H9 (cell line): ENCODE measurements around the gene SLC2A5. TPM values are rescaled to one million over a fixed set of nuclear protein-coding genes. Genes with fewer than 3 reads are reported as not detected.

ENCODE experiments used
- DNase-seq: peaks from one replicate; pipeline ENCODE4 v3.0.0-alpha.2; 2017
- H2AFZ ChIP-seq: one replicate; pipeline ENCODE4 v1.6.1; 2013; ENCODE audit warnings: mild to moderate bottlenecking, low read length, control low read depth, moderate library complexity
- H2AK5ac ChIP-seq: 2 replicates; pipeline ENCODE4 v1.6.1; 2013; ENCODE audit warnings: low read length, control low read depth, mixed read lengths; ENCODE audit not compliant: insufficient read length
- H2BK120ac ChIP-seq: one replicate; pipeline ENCODE4 v1.6.1; 2013; ENCODE audit warnings: low read depth, mild to moderate bottlenecking, low read length, control low read depth, inconsistent platforms; ENCODE audit not compliant: poor library complexity, severe bottlenecking
- H2BK12ac ChIP-seq: 2 replicates; pipeline ENCODE4 v1.6.1; 2013; ENCODE audit warnings: low read length, control low read depth, mixed read lengths, low read depth; ENCODE audit not compliant: insufficient read length
- H2BK15ac ChIP-seq: 2 replicates; pipeline ENCODE4 v1.6.1; 2013; ENCODE audit warnings: low read depth, low read length, control low read depth
- H2BK20ac ChIP-seq: one replicate; pipeline ENCODE4 v1.6.1; 2013; ENCODE audit warnings: low read depth, mild to moderate bottlenecking, low read length, control low read depth, inconsistent platforms; ENCODE audit not compliant: poor library complexity, severe bottlenecking
- H2BK5ac ChIP-seq: 2 replicates; pipeline ENCODE4 v1.6.1; 2013; ENCODE audit warnings: low read length, control low read depth, mixed read lengths; ENCODE audit not compliant: insufficient read length
- H3K14ac ChIP-seq: 2 replicates; pipeline ENCODE4 v1.6.1; 2013; ENCODE audit warnings: low read length, control low read depth; ENCODE audit not compliant: insufficient read depth
- H3K18ac ChIP-seq: 2 replicates; pipeline ENCODE4 v1.6.1; 2013; ENCODE audit warnings: low read depth, mild to moderate bottlenecking, mixed read lengths, low read length, control low read depth; ENCODE audit not compliant: insufficient read length
- H3K23ac ChIP-seq: 2 replicates; pipeline ENCODE4 v1.6.1; 2013; ENCODE audit warnings: low read length, control low read depth, mixed read lengths, low read depth; ENCODE audit not compliant: insufficient read length
- H3K23me2 ChIP-seq: 2 replicates; pipeline ENCODE4 v1.6.1; 2013; ENCODE audit warnings: low read depth, mild to moderate bottlenecking, mixed read lengths, low read length, control low read depth; ENCODE audit not compliant: insufficient read length, poor library complexity, severe bottlenecking
- H3K27ac ChIP-seq: 2 replicates; pipeline ENCODE4 v1.5.1; 2013; ENCODE audit warnings: low read length, control low read depth, mixed read lengths, low read depth; ENCODE audit not compliant: insufficient read length
- H3K27me3 ChIP-seq: 2 replicates; pipeline ENCODE4 v1.6.1; 2013; ENCODE audit warnings: low read length, control low read depth, inconsistent platforms; ENCODE audit not compliant: insufficient read depth
- H3K4ac ChIP-seq: 2 replicates; pipeline ENCODE4 v1.6.1; 2013; ENCODE audit warnings: low read depth, mild to moderate bottlenecking, control low read depth, inconsistent platforms, low read length, moderate library complexity
- H3K4me1 ChIP-seq: 2 replicates; pipeline ENCODE4 v1.6.1; 2013; ENCODE audit warnings: low read length, control low read depth, inconsistent platforms; ENCODE audit not compliant: insufficient read depth
- H3K4me2 ChIP-seq: 2 replicates; pipeline ENCODE4 v1.6.1; 2013; ENCODE audit warnings: low read length, control low read depth, mixed read lengths; ENCODE audit not compliant: insufficient read length, insufficient read depth
- H3K56ac ChIP-seq: 2 replicates; pipeline ENCODE4 v1.6.1; 2013; ENCODE audit warnings: low read depth, mild to moderate bottlenecking, mixed read lengths, low read length, control low read depth; ENCODE audit not compliant: insufficient read length
- H3K79me1 ChIP-seq: 2 replicates; pipeline ENCODE4 v1.6.1; 2013; ENCODE audit warnings: low read depth, mild to moderate bottlenecking, moderate library complexity, low read length, control low read depth, inconsistent platforms; ENCODE audit not compliant: insufficient read depth, poor library complexity, severe bottlenecking
- H3K79me2 ChIP-seq: 2 replicates; pipeline ENCODE4 v1.6.1; 2013; ENCODE audit warnings: low read length, control low read depth, inconsistent platforms; ENCODE audit not compliant: insufficient read depth
- H3K9ac ChIP-seq: 2 replicates; pipeline ENCODE4 v1.6.1; 2013; ENCODE audit warnings: low read length, control low read depth, mixed read lengths; ENCODE audit not compliant: insufficient read length; ENCODE audit errors: extremely low read depth
- H3K9me3 ChIP-seq: one replicate; pipeline ENCODE4 v1.6.1; 2013; ENCODE audit warnings: low read depth, low read length, inconsistent platforms; ENCODE audit not compliant: control insufficient read depth
- H3T11ph ChIP-seq: one replicate; pipeline ENCODE4 v1.6.1; 2013; ENCODE audit warnings: mild to moderate bottlenecking, low read length, control low read depth, inconsistent platforms
- H4K20me1 ChIP-seq: one replicate; pipeline ENCODE4 v1.6.1; 2013; ENCODE audit not compliant: control insufficient read depth, insufficient read length, insufficient read depth
- H4K5ac ChIP-seq: 2 replicates; pipeline ENCODE4 v1.6.1; 2013; ENCODE audit warnings: low read depth, mild to moderate bottlenecking, mixed read lengths, low read length, control low read depth; ENCODE audit not compliant: insufficient read length
- H4K8ac ChIP-seq: replicated peaks from 2 replicates; pipeline ENCODE4 v1.6.1; 2013; ENCODE audit warnings: low read length, control low read depth, mixed read lengths, low read depth; ENCODE audit not compliant: insufficient read length
- H4K91ac ChIP-seq: 2 replicates; pipeline ENCODE4 v1.6.1; 2013; ENCODE audit warnings: low read depth, mild to moderate bottlenecking, moderate library complexity, mixed read lengths, low read length, control low read depth; ENCODE audit not compliant: insufficient read length
- H3K27ac Mint-ChIP-seq, 3 experiments: 2 replicates in 2 of 3; 3 replicates in 1 of 3; pipeline ENCODE4 v1.8.0; 2020 to 2021; ENCODE audit warnings: mixed read lengths in 3 of 3, mild to moderate bottlenecking in 1 of 3, moderate library complexity in 1 of 3
- H3K27me3 Mint-ChIP-seq: 2 replicates; pipeline ENCODE4 v1.8.0; 2021; ENCODE audit warnings: low read depth, mild to moderate bottlenecking, moderate library complexity, mixed read lengths
- H3K36me3 Mint-ChIP-seq, 3 experiments: 2 replicates in 2 of 3; 3 replicates in 1 of 3; pipeline ENCODE4 v1.8.0; 2020 to 2021; ENCODE audit warnings: low read depth in 3 of 3, mixed read lengths in 3 of 3; ENCODE audit not compliant: insufficient read depth in 1 of 3
- H3K4me1 Mint-ChIP-seq, 2 experiments: 2 replicates each; pipeline ENCODE4 v1.8.0; 2020; ENCODE audit warnings: mixed read lengths in 2 of 2
- H3K4me3 Mint-ChIP-seq, 2 experiments: 2 replicates in 1 of 2; 3 replicates in 1 of 2; pipeline ENCODE4 v1.8.0; 2020 to 2021; ENCODE audit warnings: mild to moderate bottlenecking in 2 of 2, mixed read lengths in 2 of 2, moderate library complexity in 1 of 2
- H3K9me3 Mint-ChIP-seq, 2 experiments: 2 replicates in 1 of 2; 3 replicates in 1 of 2; pipeline ENCODE4 v1.8.0; 2020; ENCODE audit warnings: mild to moderate bottlenecking in 2 of 2, mixed read lengths in 2 of 2, moderate library complexity in 1 of 2
- CTCF ChIP-seq: fragments of 200-600 bp; sonication (generic); conservative IDR thresholded peaks from 3 replicates; pipeline ENCODE4 v1.8.0; 2021; ENCODE audit warnings: antibody characterized with exemption, mild to moderate bottlenecking
- WGBS: extraction: QIAGEN DNeasy Blood & Tissue Kit; methylation state at CpG from one replicate; pipeline ENCODE4 v1.1.7; 2013; ENCODE audit warnings: missing lambda C conversion rate, low lambda C conversion rate, mixed read lengths; ENCODE audit not compliant: insufficient read length; ENCODE audit errors: extremely low coverage; 5-methylcytosine and 5-hydroxymethylcytosine counted together
- total RNA-seq: library from RNA; stranded (reverse); gene quantifications from 2 replicates; pipeline ENCODE4 v1.2.1, GENCODE V29; 2021

The SLC2A5 gene
- total RNA-seq, 1 experiment from 2014 or later: not detected

DNA sequence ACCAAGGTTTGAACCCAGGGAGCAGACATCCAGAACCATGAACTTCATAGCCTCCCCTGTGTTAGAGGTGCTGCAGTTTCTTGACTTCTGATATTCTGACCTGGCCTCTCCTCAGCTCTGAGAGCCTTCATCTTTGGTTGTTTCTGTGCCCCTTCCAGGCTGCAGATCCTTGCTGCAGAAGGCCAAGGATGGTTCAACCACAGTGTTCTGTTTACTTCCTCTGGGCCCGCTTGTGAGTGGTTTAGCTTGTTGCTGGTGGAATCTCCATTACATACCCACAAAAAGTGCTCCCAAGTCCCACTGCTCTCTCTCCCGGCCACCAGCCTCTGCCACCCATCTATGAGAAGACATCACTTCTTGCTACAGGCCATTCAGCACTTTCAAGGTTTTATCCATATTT, 34.2 kb downstream of the SLC2A5 start:
- Histone ChIP-seq H3K4me2 (no peak overlapping the region), H4K91ac (no peak overlapping the region), H3K4me1 (no peaks in the 10 kb centered on the region), H3K56ac (no peak overlapping the region), H2BK12ac (no peak overlapping the region), H3K79me2 (no peaks in the 10 kb centered on the region), H3K23ac (no peak overlapping the region), H2BK5ac (no peak overlapping the region), H3K9ac (no peak overlapping the region), H3T11ph (no peak overlapping the region), H3K14ac (no peak overlapping the region), H4K8ac (no peak overlapping the region), H3K79me1 (no peaks in the 10 kb centered on the region), H4K20me1 (no peaks in the 10 kb centered on the region), H3K4ac (no peak overlapping the region), H2BK120ac (no peak overlapping the region), H3K18ac (no peak overlapping the region), H3K27ac (no peak overlapping the region), H2BK15ac (no peak overlapping the region), H3K23me2 (no peaks in the 10 kb centered on the region), H2AK5ac (no peak overlapping the region), H3K27me3 (no peaks in the 10 kb centered on the region), H3K9me3 (peaks cover 5% of the 10 kb centered on the region), H4K5ac (no peak overlapping the region), H2BK20ac (no peak overlapping the region), H2AFZ (no peak overlapping the region)
- H3K27me3 Mint-ChIP-seq: peaks cover 8% of the 10 kb centered on the region
- no peak overlapping the region for H3K27ac Mint-ChIP-seq
- no CpG with 5 or more reads among the region's 2 CpGs for WGBS
- no peak overlapping the region for H3K4me3 Mint-ChIP-seq
- no peak for DNase-seq
- peaks cover 10 to 11% of the 10 kb centered on the region in 2 experiments for H3K4me1 Mint-ChIP-seq
- H3K9me3 Mint-ChIP-seq: peaks cover 19 to 27% of the 10 kb centered on the region in 2 experiments
- TF ChIP-seq CTCF: no peak
- peaks cover 2 to 20% (median 4%) of the 10 kb centered on the region in 3 experiments; a peak in 5 of 7 replicates for H3K36me3 Mint-ChIP-seq
